NOMO-1 (cell line): ENCODE measurements around the gene TMIGD1.

Experiments
- DNase-seq, 2 experiments: peaks; one replicate each; lab custom pipeline; 2025; ENCODE audit not compliant: unreplicated experiment in 2 of 2; lab: John Stamatoyannopoulos, UW

The TMIGD1 gene

DNA sequence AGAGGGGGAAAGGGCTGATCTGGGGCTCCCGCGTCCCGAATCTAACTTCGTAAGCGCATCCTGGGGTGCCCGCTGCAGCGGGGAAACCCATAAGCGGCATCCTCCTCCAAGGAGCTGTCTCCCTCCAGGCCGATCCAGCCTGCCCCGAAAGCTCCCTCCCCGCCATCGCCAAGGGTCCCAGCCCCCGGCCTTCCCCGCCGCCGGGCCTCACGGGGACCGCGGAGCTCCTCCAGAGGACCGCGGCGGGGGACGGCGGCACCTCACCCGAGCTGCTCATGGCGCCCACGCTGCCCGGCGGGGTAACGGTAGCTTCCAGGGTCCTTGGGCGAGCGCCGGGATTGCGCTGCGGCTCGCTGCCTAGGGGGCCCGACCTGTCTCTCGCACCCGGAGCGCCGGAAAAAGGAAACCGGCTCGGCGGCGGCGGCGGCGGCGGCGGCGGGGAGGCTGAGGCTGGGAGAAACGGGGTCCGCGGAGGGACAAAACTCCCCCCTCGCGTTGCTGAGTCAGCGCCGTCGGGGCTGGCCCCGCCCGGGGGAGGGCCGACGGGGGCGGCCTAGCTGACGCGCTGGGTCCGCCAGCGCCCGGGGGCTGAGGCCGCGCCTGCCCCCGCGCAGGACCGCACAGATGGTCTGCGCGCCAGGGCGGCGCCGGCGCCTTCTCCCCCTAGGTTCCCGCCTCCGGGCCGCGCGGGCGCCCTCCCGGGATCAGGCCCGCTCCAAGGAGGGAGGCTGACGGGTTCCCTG lies 42.1 kb downstream of the TMIGD1 start, which contains the start of gene BLMH:
Gene BLMH, minus strand, starts transcription at position 402 of the 743 bp plus-strand sequence. Its CDS starts 125 bp downstream, at position 277.
- DNase-seq: peak; percentile 62 to 64

DNA sequence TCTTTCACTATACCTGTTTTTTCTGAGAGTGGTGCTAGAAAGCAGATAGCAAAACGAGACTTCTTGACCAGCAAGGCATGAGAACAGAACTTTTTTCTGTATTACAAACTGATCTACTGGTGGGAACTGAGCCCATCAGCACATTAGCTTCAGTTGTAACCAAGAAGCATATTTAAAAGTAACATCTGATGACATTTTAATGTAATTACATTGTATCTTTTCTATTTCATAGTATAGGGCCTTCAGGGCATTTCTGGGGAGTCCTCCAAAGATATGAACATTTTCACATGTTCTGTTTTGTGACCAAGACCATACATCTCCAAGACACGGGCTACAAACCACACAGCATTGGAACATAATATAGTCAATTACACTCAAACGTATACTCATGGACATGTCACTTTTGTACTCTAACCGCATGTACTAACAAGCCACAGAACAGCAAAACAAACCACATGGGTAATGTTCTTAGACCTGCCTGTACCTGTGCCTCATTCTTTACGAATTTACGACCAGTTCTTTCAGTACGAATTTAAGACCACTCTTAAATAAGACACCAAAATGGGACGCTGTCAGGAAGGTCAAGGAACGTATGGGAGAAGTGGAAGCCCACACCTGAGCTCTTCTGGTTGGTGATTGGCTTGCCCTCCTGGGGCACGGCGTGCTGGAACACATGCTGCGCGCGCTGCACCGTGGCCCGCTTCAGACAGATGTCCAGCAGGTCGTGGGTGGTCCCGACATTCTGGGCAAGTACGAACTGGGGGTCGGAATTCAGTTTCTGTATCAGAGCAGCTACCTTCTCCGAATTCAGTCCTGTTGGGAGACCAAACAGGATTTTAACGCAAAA lies 42.9 kb downstream of the TMIGD1 start:
- peak; percentile 0 to 17 for DNase-seq

DNA sequence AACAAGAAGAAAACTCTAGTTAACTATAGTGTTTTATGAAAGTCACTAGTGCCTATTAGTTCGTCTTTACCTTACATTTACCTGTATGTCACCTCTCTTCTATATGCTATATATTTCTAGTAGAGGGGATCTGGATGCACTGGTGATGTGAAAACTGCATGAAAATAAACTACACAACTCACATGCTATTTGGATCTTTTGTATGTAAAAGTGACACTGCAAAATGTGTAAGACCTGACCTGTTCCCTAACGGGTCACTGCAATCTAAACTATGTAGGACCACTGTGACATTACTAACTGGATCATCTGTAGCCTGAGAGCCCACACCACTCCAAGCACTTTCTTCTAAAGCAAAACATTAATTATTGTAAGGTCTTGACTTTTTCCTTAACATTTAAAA lies 43.8 kb downstream of the TMIGD1 start:
- no peak for DNase-seq

DNA sequence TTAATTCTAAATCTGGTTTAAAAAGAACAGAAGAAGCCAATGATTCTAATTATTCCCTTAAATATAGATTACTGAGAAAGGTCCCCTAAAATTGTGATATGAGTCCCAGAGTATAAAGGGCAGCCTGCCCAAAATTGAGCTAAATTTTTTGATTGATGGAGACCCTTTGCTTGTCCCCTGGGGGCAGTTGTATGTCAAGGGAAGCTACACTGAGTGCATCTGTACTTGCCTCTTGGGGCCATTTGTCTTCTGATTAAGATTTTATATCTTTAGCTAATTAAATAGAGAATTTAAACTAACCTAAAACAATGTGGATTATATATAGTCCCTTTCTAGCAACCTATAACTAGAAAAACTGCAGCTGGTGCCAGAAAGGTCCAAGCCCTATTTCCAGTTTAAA lies 54.7 kb downstream of the TMIGD1 start:
- DNase-seq: no peak

DNA sequence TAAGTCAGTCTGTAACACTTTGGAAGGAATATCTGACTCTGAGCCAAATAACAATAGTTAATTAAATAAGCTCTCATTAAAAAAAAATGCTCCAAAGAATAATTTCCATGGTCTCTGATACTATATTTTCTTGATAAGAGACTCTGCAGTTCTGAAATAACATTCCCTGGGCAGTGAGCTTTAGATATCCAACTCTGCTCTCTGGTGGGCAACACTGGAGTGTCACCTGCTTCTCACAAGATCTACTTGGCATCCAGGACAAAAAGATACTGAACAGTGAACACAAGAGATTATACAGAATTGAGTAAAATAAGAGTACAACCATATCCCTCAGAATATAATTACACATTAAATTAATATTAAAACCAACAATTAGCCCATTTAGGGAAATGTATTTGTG lies 55.8 kb downstream of the TMIGD1 start:
- DNase-seq: peak in 1 of 2 experiments; percentile 8

DNA sequence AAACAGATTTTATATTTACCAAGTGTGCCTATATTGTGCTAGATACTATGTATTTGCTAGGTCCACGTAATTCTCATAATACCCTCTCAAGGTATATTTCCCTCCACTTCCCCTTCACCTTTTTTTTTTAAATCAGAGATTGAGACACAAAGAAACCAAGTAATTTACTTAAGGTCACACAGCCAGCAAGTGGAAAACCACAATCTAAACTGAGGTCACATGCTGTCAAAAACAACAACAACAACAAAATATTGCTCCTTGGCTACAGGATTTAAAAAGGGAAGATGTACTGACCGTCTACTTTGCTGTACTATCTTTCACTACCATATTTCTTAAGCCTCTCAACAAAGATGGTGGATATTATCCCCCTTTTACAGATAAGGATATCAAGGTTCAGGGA lies 57.9 kb downstream of the TMIGD1 start:
- DNase-seq: no peak

DNA sequence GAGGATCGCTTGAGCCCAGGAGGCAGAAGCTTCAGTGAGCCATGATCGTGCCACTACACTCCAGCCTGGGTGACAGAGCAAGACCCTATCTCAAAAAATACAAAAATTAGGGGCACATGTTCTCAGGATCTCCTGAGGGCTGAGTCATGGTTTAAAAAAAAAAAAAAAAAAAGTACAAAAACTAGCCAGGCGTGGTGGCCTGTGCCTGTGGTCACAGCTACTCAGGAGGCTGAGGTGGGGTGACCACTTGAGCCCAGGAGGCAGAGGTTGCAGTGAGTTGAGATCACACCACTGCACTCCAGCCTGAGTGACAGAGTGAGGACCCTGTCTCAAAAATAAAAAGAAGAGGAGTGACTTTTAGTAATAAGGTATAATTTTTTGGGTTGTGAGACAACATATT lies 59.0 kb downstream of the TMIGD1 start:
- no peak for DNase-seq

DNA sequence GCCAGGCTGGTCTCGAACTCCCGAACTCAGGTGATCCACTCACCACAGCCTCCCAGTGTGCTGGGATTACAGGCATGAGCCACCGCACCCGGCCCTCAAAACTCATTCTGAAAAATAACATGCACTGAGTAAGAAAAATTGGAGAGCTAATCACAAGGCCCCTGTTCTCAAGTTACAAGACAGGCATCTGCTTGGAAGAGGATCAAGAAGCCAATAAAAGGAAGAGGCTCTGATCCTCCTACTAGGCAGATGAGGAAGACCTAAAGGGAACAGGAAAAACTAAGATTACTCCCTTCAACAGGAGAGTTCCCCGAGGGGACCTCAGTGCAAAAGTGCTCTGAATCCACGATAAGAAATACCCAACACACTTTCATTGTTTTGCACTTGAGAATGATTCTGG lies 60.5 kb downstream of the TMIGD1 start:
- DNase-seq: no peak

DNA sequence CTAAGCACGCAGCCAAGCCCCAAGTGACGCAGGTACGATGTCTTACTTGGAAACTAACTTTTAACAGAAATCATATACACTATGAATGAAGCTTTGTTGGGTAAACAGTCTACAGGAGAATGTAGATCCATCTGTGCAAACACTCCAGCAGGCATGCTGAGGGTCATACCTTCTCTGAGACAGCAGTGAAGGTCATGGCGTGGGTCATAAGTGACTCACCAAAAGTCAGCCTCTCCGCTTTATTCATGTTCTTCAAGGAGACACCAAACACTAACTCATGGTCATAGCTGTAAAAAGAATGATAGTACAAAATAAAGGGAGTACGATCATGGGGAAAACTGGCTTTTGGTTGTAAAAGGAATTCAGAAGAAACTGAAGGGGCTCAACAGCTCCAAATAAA lies 62.8 kb downstream of the TMIGD1 start:
- DNase-seq: no peak

DNA sequence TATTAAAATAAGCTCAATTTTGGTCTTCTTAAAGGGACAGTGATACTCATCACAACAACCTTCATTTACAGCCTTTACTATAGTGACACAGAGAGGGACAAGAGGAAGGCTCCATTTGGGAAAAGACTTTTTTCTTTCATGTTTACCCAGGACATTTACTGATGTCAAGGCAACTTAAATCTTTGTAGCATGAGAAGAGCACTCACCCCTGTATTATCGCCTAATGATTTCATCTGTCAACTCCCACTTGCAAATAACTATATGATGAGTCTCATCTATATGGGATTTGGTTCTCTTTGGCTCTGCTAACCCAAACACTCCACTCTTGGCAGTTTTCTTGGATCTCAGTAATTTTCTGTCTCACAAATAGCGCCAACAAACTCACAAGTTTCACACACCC lies 66.2 kb downstream of the TMIGD1 start:
- no peak for DNase-seq
